A549 treated with CpdA at 1 μM for 4 hours (cell line): ENCODE data around the gene PAQR9. TPM values are rescaled to one million over a fixed set of nuclear protein-coding genes. Genes with fewer than 3 reads are reported as not detected.

Experiments used
- total RNA-seq: library from RNA; stranded (reverse); fragments of 200-300 nt; extraction: Qiagen RNA extraction; gene quantifications from 5 replicates; pipeline ENCODE4 v1.2.3, GENCODE V29; 2022; ENCODE audit warnings: low read depth

Gene PAQR9, protein sequence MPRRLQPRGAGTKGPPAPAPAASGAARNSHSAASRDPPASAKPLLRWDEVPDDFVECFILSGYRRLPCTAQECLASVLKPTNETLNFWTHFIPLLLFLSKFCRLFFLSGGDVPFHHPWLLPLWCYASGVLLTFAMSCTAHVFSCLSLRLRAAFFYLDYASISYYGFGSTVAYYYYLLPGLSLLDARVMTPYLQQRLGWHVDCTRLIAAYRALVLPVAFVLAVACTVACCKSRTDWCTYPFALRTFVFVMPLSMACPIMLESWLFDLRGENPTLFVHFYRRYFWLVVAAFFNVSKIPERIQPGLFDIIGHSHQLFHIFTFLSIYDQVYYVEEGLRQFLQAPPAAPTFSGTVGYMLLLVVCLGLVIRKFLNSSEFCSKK
- 2.4 to 3.8 TPM (median 3.4 TPM) in 5 replicates for total RNA-seq

DNA sequence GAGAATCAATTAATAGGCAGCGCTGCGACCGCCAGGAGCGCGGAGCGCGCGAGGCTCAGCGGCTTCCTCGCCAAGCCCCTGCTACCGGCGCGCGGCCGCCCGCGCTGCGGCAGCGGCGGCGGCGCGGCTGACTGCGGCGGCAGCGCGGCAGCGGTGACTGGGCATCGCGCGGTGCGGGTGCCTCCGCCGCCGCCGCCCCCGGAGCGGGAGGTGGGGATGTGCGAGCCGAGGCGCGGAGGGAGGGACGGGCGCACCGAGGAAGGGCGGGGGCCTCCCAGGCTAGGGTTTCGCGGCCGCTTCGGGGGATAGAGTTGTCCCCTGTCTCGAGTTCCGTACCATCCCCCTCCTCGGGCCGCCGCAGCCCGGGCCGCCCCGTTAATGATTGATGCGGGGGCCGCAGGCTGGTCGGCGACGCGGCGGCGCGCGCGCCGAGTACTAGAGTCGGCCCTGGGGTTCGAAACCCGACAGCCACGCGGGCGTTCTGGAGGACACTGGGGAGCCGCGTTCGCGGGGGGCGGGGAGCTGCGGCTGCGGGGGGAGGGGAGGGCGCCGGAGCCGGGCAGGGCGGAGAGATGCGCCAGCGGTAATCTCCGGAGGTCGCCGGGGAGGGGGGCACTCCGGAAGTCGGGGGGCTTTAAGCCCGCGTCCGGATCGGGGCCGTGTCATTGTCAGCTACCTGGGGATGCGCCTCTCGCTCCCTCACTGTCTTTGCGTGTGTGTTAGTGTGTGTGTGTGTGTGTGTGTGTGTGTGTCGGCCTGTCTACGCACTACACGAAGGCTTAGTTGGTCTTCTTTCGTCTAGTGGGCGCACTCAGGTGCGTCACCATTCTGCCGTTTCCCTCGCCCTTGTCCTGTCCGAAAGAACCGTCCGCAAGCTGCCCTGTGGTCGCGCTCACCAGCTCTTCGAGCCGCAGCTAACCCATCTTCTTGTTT lies at the start of gene PAQR9:
Gene PAQR9, minus strand, starts transcription at position 159 of the 933 bp plus-strand sequence. CDS start 338 bp downstream, outside the sequence.

DNA sequence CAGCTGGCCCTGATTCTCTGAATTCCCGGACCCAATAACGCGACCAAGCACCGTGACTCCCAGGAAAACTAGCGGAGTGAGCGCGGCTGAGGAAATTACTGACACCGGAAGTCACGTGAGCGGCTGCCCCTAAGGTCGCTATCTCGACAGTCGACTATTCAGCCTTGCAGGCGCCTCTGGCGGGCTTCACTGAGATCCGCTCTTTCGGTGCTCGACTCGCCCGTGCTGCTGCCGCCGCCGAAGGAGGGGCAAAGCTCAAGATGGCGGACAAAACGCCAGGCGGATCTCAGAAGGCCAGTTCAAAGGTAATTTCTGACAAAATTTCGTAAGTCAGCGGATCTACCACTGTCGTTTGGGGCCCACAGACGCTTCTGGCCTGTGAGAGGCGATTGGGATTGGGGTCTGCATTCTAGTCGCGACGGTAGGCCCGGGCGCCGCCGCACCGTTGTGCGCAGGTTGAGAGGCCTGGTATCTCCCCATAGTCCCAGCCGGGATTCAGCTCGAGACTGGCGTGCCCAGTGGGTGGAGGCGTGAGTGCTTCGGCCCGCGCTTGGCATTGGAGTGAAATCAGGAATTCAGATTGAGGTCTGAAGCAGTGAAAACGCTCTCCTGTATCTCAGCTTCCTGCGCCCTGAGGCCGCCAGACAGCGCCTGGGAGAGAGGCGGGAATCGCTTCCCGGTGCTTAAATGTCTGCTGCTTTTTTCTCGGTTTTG lies 38.1 kb upstream of the PAQR9 start, which contains the start of gene U2SURP:
Gene U2SURP, plus strand, starts transcription at position 202 of the 714 bp plus-strand sequence. Its CDS starts 59 bp downstream, at position 261.

Other genes with a start within 250 kb of the PAQR9 start
- gene TRPC1, start 239.6 kb downstream of the PAQR9 start, total RNA-seq = 5.4 to 10.1 TPM (median 8.0 TPM) in 5 replicates
- gene PCOLCE2, start 74.6 kb downstream of the PAQR9 start, total RNA-seq = 26.5 to 38.8 TPM (median 32.5 TPM) in 5 replicates
- gene U2SURP, start 37.9 kb upstream of the PAQR9 start, total RNA-seq = 68.7 to 112 TPM (median 83.7 TPM) in 5 replicates
- gene CHST2, start 156.1 kb upstream of the PAQR9 start, total RNA-seq = 0.44 to 1.0 TPM (median 0.82 TPM) in 5 replicates